H1 (cell line): ENCODE results near the gene MAGI1. TPM values are rescaled to one million over a fixed set of nuclear protein-coding genes. Genes with fewer than 3 reads are reported as not detected.

Experiments used
- CHD1 ChIP-seq: IDR thresholded peaks from 2 replicates; pipeline ENCODE4 v1.6.1; 2012; ENCODE audit warnings: low read depth, low read length, improper control_type of control experiment
- EGR1 ChIP-seq: IDR thresholded peaks from 2 replicates; pipeline ENCODE4 v1.6.1; 2011; ENCODE audit warnings: low read depth, low read length, borderline replicate concordance
- KDM1A ChIP-seq: fragments of 200-600, 300-600 bp; sonication (generic); IDR thresholded peaks from 2 replicates; pipeline ENCODE4 v1.7.1; 2016; ENCODE audit warnings: mild to moderate bottlenecking, low read length, borderline replicate concordance
- polyA plus RNA-seq, 7 experiments: library from polyadenylated mRNA; depleted of rRNA in 3 of 7; stranded (reverse) in 5 of 7; unstranded in 2 of 7; fragments of >200 nt in 5 of 7; fragments of 200-250 nt in 2 of 7; gene quantifications; 1 replicate in 5 of 7; 2 replicates in 1 of 7; 4 replicates in 1 of 7; pipeline versions ENCODE4 v1.2.1 to v1.2.3, GENCODE V29; 2011 to 2013; ENCODE audit warnings: missing spikeins in 2 of 7, mixed read lengths in 2 of 7
- total RNA-seq: library from RNA; stranded (reverse); fragmentation: NEBNext Ultra II Directional; extraction: Animal tissue kit (Norgen Biotek cat#: 25700); gene quantifications from 2 replicates; pipeline ENCODE4 v1.2.1, GENCODE V29; 2021
- TF ChIP-seq, protein P1 (sequence below), 3 experiments: IDR thresholded peaks; 1 replicate in 2 of 3; 2 replicates in 1 of 3; pipeline versions ENCODE4 v1.5.1 to v1.6.1; 2011; ENCODE audit warnings: low read length in 3 of 3, mild to moderate bottlenecking in 3 of 3, inconsistent platforms in 2 of 3, low read depth in 1 of 3, moderate library complexity in 1 of 3; ENCODE audit not compliant: insufficient read depth in 1 of 3; ENCODE audit errors: control extremely low read depth in 1 of 3
- TF ChIP-seq, protein P2 (sequence below): IDR thresholded peaks from 2 replicates; pipeline ENCODE4 v1.6.1; 2012; ENCODE audit warnings: low read length, inconsistent platforms

MAGI1 gene
- total and polyA plus RNA-seq, 2 of the 8 experiments (the other 6 are each of a cell fraction or from before 2014, with no cell fraction given), result 19.8 to 78.0 TPM

- TF ChIP-seq CHD1 (no peak), KDM1A (no peak), EGR1 (no peak)
- TF ChIP-seq, protein P1, sequence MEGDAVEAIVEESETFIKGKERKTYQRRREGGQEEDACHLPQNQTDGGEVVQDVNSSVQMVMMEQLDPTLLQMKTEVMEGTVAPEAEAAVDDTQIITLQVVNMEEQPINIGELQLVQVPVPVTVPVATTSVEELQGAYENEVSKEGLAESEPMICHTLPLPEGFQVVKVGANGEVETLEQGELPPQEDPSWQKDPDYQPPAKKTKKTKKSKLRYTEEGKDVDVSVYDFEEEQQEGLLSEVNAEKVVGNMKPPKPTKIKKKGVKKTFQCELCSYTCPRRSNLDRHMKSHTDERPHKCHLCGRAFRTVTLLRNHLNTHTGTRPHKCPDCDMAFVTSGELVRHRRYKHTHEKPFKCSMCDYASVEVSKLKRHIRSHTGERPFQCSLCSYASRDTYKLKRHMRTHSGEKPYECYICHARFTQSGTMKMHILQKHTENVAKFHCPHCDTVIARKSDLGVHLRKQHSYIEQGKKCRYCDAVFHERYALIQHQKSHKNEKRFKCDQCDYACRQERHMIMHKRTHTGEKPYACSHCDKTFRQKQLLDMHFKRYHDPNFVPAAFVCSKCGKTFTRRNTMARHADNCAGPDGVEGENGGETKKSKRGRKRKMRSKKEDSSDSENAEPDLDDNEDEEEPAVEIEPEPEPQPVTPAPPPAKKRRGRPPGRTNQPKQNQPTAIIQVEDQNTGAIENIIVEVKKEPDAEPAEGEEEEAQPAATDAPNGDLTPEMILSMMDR (IDR thresholded peaks at IDR 0.05; ENCODE audit: control extremely low read depth in 1 of 3, insufficient read depth in 1 of 3, low read depth in 1 of 3, low read length in 3 of 3), result no peak
- TF ChIP-seq, protein P2, sequence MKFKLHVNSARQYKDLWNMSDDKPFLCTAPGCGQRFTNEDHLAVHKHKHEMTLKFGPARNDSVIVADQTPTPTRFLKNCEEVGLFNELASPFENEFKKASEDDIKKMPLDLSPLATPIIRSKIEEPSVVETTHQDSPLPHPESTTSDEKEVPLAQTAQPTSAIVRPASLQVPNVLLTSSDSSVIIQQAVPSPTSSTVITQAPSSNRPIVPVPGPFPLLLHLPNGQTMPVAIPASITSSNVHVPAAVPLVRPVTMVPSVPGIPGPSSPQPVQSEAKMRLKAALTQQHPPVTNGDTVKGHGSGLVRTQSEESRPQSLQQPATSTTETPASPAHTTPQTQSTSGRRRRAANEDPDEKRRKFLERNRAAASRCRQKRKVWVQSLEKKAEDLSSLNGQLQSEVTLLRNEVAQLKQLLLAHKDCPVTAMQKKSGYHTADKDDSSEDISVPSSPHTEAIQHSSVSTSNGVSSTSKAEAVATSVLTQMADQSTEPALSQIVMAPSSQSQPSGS, result no peak
- TF ChIP-seq, all 59 proteins: peak for 0
Observed at GRCh38 chr3:66048051-66048395, 9.3 kb upstream of the MAGI1 start (continued).
